Ishikawa (cell line): ENCODE measurements around the gene ATP11A.

ENCODE experiments used
- YY1 ChIP-seq: IDR thresholded peaks from 2 replicates; pipeline ENCODE4 v1.6.1; 2012; ENCODE audit warnings: low read depth
- TF ChIP-seq, protein P1 (sequence below): IDR thresholded peaks from 2 replicates; pipeline ENCODE4 v1.6.1; 2012

DNA sequence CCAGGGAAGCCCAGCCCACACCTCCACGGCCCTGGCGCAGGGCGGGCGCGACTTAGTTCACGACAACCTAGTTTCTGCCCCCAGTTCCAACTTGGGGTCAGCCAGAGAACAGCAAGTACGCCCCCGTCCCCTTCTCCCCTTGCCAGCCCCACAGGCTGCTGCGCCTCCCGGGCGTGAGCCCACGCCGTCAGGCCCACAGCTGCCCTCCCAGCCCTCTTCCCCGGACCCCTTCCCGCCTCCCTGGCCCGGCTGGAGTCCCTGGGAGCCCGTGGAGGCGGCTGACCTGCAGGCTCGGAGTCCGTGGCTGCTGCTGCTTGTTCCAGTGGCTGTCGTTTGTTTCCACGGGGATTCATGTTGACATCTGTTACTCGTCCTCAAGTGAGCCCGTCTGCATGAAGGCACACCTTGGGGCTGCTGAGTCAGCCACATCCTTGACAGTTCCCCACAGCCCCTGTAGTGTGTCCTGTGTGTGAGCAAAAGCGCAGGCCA, 86.0 kb downstream of the ATP11A start:
- TF ChIP-seq, protein P1, sequence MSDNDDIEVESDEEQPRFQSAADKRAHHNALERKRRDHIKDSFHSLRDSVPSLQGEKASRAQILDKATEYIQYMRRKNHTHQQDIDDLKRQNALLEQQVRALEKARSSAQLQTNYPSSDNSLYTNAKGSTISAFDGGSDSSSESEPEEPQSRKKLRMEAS = no peak
- no peak for TF ChIP-seq YY1
